Measurements from ENCODE around the gene ALDH3B1.
"Not testable (repeated sequence)": the region's sequence is repeated elsewhere in the genome, so short reads cannot be mapped to it uniquely, and the experiment has no call there.

Gene ALDH3B1

GRCh38 chr11:67990546-67991346 is 19.4 kb upstream of the ALDH3B1 start:
- H3K36me3 ChIP-seq (ENCODE audit: control insufficient read depth, insufficient read depth, low read length, severe bottlenecking); H3K9me3 ChIP-seq (ENCODE audit: control insufficient read depth, low read length); H3K9ac ChIP-seq (ENCODE audit: low read length); H3K4me1 ChIP-seq (ENCODE audit: control insufficient read depth, insufficient read depth, low read length); H3K4me3 ChIP-seq (ENCODE audit: low read length); DNase-seq (ENCODE audit: low read depth); H3K27me3 ChIP-seq (replicated peaks; ENCODE audit: control insufficient read depth, insufficient read depth, low read length): not testable (repeated sequence)

GRCh38 chr11:67991347-67992121 is 18.6 kb upstream of the ALDH3B1 start:
- H3K4me1 ChIP-seq (ENCODE audit: control insufficient read depth, insufficient read depth, low read length); H3K4me3 ChIP-seq (ENCODE audit: low read length); H3K9me3 ChIP-seq (ENCODE audit: control insufficient read depth, low read length); H3K9ac ChIP-seq (ENCODE audit: low read length); H3K36me3 ChIP-seq (ENCODE audit: control insufficient read depth, insufficient read depth, low read length, severe bottlenecking); DNase-seq (ENCODE audit: low read depth); H3K27me3 ChIP-seq (replicated peaks; ENCODE audit: control insufficient read depth, insufficient read depth, low read length): not testable (repeated sequence)

- H3K9ac ChIP-seq (ENCODE audit: low read length); H3K9me3 ChIP-seq (ENCODE audit: control insufficient read depth, low read length); H3K4me1 ChIP-seq (ENCODE audit: control insufficient read depth, insufficient read depth, low read length); DNase-seq (ENCODE audit: low read depth); H3K36me3 ChIP-seq (ENCODE audit: control insufficient read depth, insufficient read depth, low read length, severe bottlenecking); H3K27me3 ChIP-seq (replicated peaks; ENCODE audit: control insufficient read depth, insufficient read depth, low read length); H3K4me3 ChIP-seq (ENCODE audit: low read length): not testable (repeated sequence)
These were observed 16.3 kb upstream of the ALDH3B1 start for GRCh38 chr11:67993821-67994220.

- H3K4me3 ChIP-seq (ENCODE audit: low read length); H3K36me3 ChIP-seq (ENCODE audit: control insufficient read depth, insufficient read depth, low read length, severe bottlenecking); H3K9me3 ChIP-seq (ENCODE audit: control insufficient read depth, low read length); H3K9ac ChIP-seq (ENCODE audit: low read length); DNase-seq (ENCODE audit: low read depth); H3K4me1 ChIP-seq (ENCODE audit: control insufficient read depth, insufficient read depth, low read length); H3K27me3 ChIP-seq (replicated peaks; ENCODE audit: control insufficient read depth, insufficient read depth, low read length): not testable (repeated sequence)
These were observed 15.7 kb upstream of the ALDH3B1 start for GRCh38 chr11:67994387-67994786.

GRCh38 chr11:67995129-67995528 is 15.0 kb upstream of the ALDH3B1 start:
- DNase-seq (ENCODE audit: low read depth), result not testable (repeated sequence)

GRCh38 chr11:67995579-67995978 is 14.5 kb upstream of the ALDH3B1 start:
- H3K4me3 ChIP-seq (ENCODE audit: low read length); H3K27me3 ChIP-seq (replicated peaks; ENCODE audit: control insufficient read depth, insufficient read depth, low read length); H3K9ac ChIP-seq (ENCODE audit: low read length); H3K36me3 ChIP-seq (ENCODE audit: control insufficient read depth, insufficient read depth, low read length, severe bottlenecking); DNase-seq (ENCODE audit: low read depth); H3K9me3 ChIP-seq (ENCODE audit: control insufficient read depth, low read length); H3K4me1 ChIP-seq (ENCODE audit: control insufficient read depth, insufficient read depth, low read length): not testable (repeated sequence)

More at GRCh38 chr11:67995129-67995528, 15.0 kb upstream of the ALDH3B1 start:
- H3K27me3 ChIP-seq (replicated peaks; ENCODE audit: control insufficient read depth, insufficient read depth, low read length); H3K36me3 ChIP-seq (ENCODE audit: control insufficient read depth, insufficient read depth, low read length, severe bottlenecking); H3K4me3 ChIP-seq (ENCODE audit: low read length); H3K4me1 ChIP-seq (ENCODE audit: control insufficient read depth, insufficient read depth, low read length); H3K9ac ChIP-seq (ENCODE audit: low read length); H3K9me3 ChIP-seq (ENCODE audit: control insufficient read depth, low read length): not testable (repeated sequence)

- Histone ChIP-seq H3K4me1 (ENCODE audit: control insufficient read depth, insufficient read depth, low read length) (no peaks in the 10 kb centered on the region), H3K9me3 (ENCODE audit: control insufficient read depth, low read length) (no peaks in the 10 kb centered on the region), H3K36me3 (ENCODE audit: control insufficient read depth, insufficient read depth, low read length, severe bottlenecking) (no peaks in the 10 kb centered on the region), H3K4me3 (ENCODE audit: low read length) (no peak overlapping the region), H3K27me3 (replicated peaks; ENCODE audit: control insufficient read depth, insufficient read depth, low read length) (no peaks in the 10 kb centered on the region), H3K9ac (ENCODE audit: low read length) (no peak overlapping the region)
- no peak for DNase-seq (ENCODE audit: low read depth)
These were observed 14.1 kb upstream of the ALDH3B1 start for GRCh38 chr11:67996051-67996450.

- Histone ChIP-seq H3K9ac (ENCODE audit: low read length) (no peak overlapping the region), H3K4me3 (ENCODE audit: low read length) (no peak overlapping the region)
- DNase-seq (ENCODE audit: low read depth), result no peak
These were observed 13.3 kb upstream of the ALDH3B1 start for GRCh38 chr11:67996622-67997474.

GRCh38 chr11:67997475-67997921 is 12.6 kb upstream of the ALDH3B1 start:
- Histone ChIP-seq H3K9ac (ENCODE audit: low read length) (no peak overlapping the region), H3K27me3 (replicated peaks; ENCODE audit: control insufficient read depth, insufficient read depth, low read length) (no peaks in the 10 kb centered on the region), H3K4me1 (ENCODE audit: control insufficient read depth, insufficient read depth, low read length) (no peaks in the 10 kb centered on the region), H3K36me3 (ENCODE audit: control insufficient read depth, insufficient read depth, low read length, severe bottlenecking) (no peaks in the 10 kb centered on the region), H3K4me3 (ENCODE audit: low read length) (no peak overlapping the region), H3K9me3 (ENCODE audit: control insufficient read depth, low read length) (no peaks in the 10 kb centered on the region)
- no peak for DNase-seq (ENCODE audit: low read depth)

More at GRCh38 chr11:67996622-67997474, 13.3 kb upstream of the ALDH3B1 start:
- no peaks in the 10 kb centered on the region for H3K9me3 ChIP-seq (ENCODE audit: control insufficient read depth, low read length)
- H3K36me3 ChIP-seq (ENCODE audit: control insufficient read depth, insufficient read depth, low read length, severe bottlenecking), result no peaks in the 10 kb centered on the region
- no peaks in the 10 kb centered on the region for H3K4me1 ChIP-seq (ENCODE audit: control insufficient read depth, insufficient read depth, low read length)
- H3K27me3 ChIP-seq (replicated peaks; ENCODE audit: control insufficient read depth, insufficient read depth, low read length), result no peaks in the 10 kb centered on the region

- Histone ChIP-seq H3K27me3 (replicated peaks; ENCODE audit: control insufficient read depth, insufficient read depth, low read length) (no peaks in the 10 kb centered on the region), H3K9ac (ENCODE audit: low read length) (no peak overlapping the region), H3K9me3 (ENCODE audit: control insufficient read depth, low read length) (no peaks in the 10 kb centered on the region), H3K4me1 (ENCODE audit: control insufficient read depth, insufficient read depth, low read length) (no peaks in the 10 kb centered on the region), H3K36me3 (ENCODE audit: control insufficient read depth, insufficient read depth, low read length, severe bottlenecking) (no peaks in the 10 kb centered on the region), H3K4me3 (ENCODE audit: low read length) (no peak overlapping the region)
- no peak for DNase-seq (ENCODE audit: low read depth)
These were observed 11.7 kb upstream of the ALDH3B1 start for GRCh38 chr11:67998150-67999045.

Data from adipocyte (in vitro differentiated cells).